NCI-H1930 (cell line): ENCODE data around the gene RPS2.
A peak's percentile ranks its signal among the peaks of the same experiment; 100 is the strongest.

Experiments used
- DNase-seq, 2 experiments: peaks; one replicate each; lab custom pipeline; 2025; lab: John Stamatoyannopoulos, UW

Gene RPS2

GRCh38 chr16:1981398-1981836 lies 16.8 kb upstream of the RPS2 start, which contains the start of gene NOXO1:
Gene NOXO1 (minus strand): TSS chr16:1981469. CDS start chr16:1981179, 290 bp downstream.
- no peak for DNase-seq

- DNase-seq = no peak
These were observed 16.1 kb upstream of the RPS2 start for GRCh38 chr16:1980770-1981087.

GRCh38 chr16:1980030-1980769 lies 15.6 kb upstream of the RPS2 start:
- no peak for DNase-seq

- peak; percentile 57 to 60 for DNase-seq
These were observed 14.8 kb upstream of the RPS2 start for GRCh38 chr16:1979271-1980029.

- DNase-seq = no peak
These were observed 14.0 kb upstream of the RPS2 start for GRCh38 chr16:1978476-1979120.

GRCh38 chr16:1977875-1978268 lies 13.2 kb upstream of the RPS2 start:
- DNase-seq = no peak

GRCh38 chr16:1976951-1977874 lies 12.6 kb upstream of the RPS2 start:
- DNase-seq = no peak

DNA sequence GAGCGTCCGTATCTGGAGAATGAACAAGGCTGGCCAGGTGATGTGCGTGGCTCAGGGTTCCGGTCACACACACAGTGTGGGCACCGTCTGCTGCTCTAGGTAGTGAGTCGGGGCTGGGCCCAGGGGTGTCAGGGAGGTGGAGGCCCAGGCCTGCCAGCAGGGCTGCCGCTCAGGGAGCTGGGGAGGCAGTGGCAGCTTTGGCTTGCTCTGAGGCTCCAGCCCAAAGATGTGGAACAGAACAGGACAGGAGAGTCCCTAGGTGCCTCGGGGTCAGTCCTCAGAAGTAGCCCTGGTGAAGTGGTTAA lies 11.5 kb upstream of the RPS2 start:
- DNase-seq = no peak

- DNase-seq = no peak
These were observed 11.0 kb upstream of the RPS2 start for GRCh38 chr16:1975432-1976215.

- no peak for DNase-seq
These were observed 9.8 kb upstream of the RPS2 start for GRCh38 chr16:1974157-1975070.

- no peak for DNase-seq
These were observed 9.0 kb upstream of the RPS2 start for GRCh38 chr16:1973461-1974156.

- DNase-seq = no peak
These were observed 7.9 kb upstream of the RPS2 start for GRCh38 chr16:1972490-1972877.

DNA sequence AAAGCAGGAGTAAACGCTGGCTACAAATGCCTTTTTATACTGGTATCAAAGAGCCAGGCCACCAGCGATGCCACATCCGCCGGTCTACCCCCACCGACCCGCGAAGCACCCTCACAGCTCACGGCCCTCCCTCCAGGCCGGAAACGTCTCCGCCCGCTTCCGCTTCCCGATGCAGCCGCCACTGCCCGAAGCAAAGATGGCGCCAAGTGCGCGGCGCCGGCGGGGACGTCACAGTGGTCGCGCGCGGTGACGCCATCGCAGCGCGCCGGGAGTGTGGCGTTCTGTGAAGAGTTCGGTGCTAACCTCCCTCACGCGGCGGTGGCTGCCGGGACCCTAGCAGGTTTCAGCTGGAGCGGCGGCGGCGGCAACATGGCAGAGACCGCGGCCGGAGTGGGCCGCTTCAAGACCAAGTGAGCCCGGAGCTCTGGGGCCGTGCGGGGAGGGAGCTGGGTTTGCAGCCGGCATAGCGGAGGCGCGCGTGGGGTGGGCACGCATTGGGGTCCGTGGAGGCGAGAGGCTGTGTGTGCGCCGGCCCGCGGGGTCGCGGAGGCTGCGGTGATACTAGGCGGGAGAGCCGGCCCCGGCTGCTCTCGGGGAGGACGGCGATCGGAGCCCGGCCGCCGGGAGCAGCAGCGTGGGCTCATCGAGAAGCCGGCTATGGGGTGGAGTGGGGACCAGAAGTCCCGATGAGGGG lies 7.3 kb upstream of the RPS2 start, which contains the start of gene TBL3:
TBL3 (plus strand) TSS at position 258 of the 694 bp plus-strand sequence; CDS start at position 370, 112 bp downstream.
- DNase-seq = peak; percentile 90 to 95

DNA sequence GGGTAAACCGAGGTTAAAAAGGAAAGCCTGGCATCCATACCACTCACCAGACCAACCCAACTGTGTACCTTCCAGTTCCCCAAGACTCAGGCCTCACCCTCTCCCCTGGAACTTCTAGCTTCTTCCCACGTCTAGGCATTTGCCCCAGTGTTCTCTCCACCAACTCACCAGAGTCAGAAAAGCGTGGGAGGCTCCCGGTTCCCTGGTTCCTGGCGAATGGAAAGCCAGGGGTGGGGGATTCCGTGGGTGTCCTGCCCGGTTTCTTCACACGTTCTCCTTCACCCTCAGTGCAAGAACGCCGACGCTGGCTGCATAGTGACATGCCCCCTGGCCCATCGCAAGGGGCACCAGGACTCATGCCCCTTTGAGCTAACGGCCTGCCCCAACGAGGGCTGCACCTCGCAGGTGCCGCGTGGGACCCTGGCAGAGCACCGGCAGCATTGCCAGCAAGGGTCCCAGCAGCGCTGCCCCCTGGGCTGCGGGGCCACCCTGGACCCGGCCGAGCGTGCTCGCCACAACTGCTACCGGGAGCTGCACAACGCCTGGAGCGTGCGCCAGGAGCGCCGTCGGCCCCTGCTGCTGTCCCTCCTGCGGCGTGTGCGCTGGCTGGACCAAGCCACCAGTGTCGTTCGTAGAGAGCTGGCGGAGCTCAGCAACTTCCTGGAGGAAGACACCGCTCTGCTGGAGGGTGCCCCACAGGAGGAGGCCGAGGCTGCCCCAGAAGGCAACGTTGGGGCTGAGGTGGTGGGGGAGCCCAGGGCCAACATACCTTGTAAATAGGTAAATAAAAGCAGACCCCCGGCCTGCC lies 3.7 kb upstream of the RPS2 start:
- DNase-seq = no peak

GRCh38 chr16:1966460-1966859 lies 1.8 kb upstream of the RPS2 start, which contains the start of gene RNF151:
Gene RNF151 (plus strand): TSS chr16:1966856. CDS start chr16:1966882, 26 bp downstream.
- no peak for DNase-seq

GRCh38 chr16:1965396-1966001 lies 873 bp upstream of the RPS2 start:
- DNase-seq = no peak

DNA sequence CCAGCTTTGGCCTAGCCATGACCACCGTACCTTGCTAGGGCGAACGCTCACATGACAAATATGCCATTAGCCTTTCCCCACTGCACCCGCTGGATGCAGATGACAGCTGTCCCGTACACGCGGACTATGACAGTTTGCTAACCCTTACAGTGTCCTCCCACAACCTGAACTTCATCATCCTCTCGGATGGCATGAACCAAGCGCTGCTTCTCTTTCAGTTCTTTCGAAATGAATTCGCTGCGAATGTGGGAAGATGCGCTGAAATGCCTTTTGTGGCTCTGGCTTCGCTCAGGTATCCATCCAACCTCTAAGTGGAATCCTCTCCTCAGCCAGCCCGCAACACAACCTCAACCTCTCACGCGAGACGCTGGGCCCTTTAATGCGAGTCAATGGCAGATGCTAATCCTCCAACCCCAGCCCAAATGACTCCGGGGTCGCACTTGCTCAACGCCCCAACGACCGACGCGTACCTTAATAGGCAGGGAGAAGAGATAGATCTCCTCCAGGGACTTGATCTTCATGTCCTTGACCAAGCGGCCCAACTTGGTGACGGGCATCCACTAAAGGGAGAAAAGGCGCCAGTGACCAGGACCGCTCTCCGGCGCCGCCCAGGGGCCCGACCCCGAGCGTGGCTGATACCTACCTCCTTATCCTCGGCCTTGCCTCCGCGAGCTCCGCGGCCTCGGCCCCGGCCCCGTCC lies 670 bp downstream of the RPS2 start:
- peak; percentile 27 to 65 for DNase-seq
